A549 (cell line): Measurements from ENCODE around the gene LRFN5. TPM values are rescaled to one million over a fixed set of nuclear protein-coding genes. Genes with fewer than 3 reads are reported as not detected.
"Not testable (repeated sequence)": the region's sequence is repeated elsewhere in the genome, so short reads cannot be mapped to it uniquely, and the experiment has no call there.

ENCODE experiments used
- ATAC-seq, 2 experiments: fragments of 200-7000 bp in 1 of 2; fragments of >200 bp in 1 of 2; cut with Nextera tagmentation in 1 of 2; cut with Tn5 transposase in 1 of 2; 3 replicates each; pipeline versions ENCODE4 v1.8.0 to v1.9.1; 2018 to 2020; ENCODE audit warnings: mild to moderate bottlenecking in 1 of 2, moderate library complexity in 1 of 2
- CTCF ChIA-PET: fragments of 300-600 bp; sonication (Branson Sonifier 250); formaldehyde crosslinking; extraction: SDS; loops from one replicate; lab custom pipeline; 2021; ENCODE audit warnings: antibody characterized with exemption, inconsistent platforms; lab: Yijun Ruan, JAX
- POLR2A ChIA-PET: fragments of 350-600 bp; formaldehyde crosslinking; extraction: SDS; loops from one replicate; lab custom pipeline; 2021; ENCODE audit warnings: antibody characterized with exemption, inconsistent platforms; lab: Yijun Ruan, JAX
- DNase-seq, 2 experiments: peaks; one replicate each; pipeline versions ENCODE4 v3.0.0 to v3.0.0-alpha.2; 2011 to 2016; ENCODE audit warnings: low read depth in 1 of 2, low spot score in 1 of 2
- FAIRE-seq: peaks from 2 replicates; lab custom pipeline; 2011; peaks lifted over from hg19 to GRCh38; lab: Jason Lieb, UNC
- H3K27ac ChIP-seq, 2 experiments: fragments of >200 bp; sonication (Bioruptor Twin); formaldehyde crosslinking; 3 replicates each; pipeline ENCODE4 v1.5.1; 2016 to 2017
- H3K4me1 ChIP-seq: fragments of >200 bp; sonication (Bioruptor Twin); formaldehyde crosslinking; 3 replicates; pipeline ENCODE4 v1.6.1; 2016
- H3K4me2 ChIP-seq: fragments of >200 bp; sonication (Bioruptor Twin); formaldehyde crosslinking; 3 replicates; pipeline ENCODE4 v1.6.1; 2016
- H3K4me3 ChIP-seq: fragments of >200 bp; sonication (Bioruptor Twin); formaldehyde crosslinking; 3 replicates; pipeline ENCODE4 v1.5.1; 2016
- H3K9me3 ChIP-seq: fragments of >200 bp; sonication (Bioruptor Twin); formaldehyde crosslinking; 3 replicates; pipeline ENCODE4 v1.6.1; 2016
- CTCF ChIP-seq: fragments of >200 bp; sonication (Bioruptor Twin); formaldehyde crosslinking; IDR thresholded peaks from 3 replicates; pipeline ENCODE4 v1.5.1; 2016
- HOXA7 ChIP-seq: fragments of 250-450 bp; sonication (Bioruptor Pico); IDR thresholded peaks from 2 replicates; pipeline ENCODE4 v1.5.0; 2020; ENCODE audit warnings: mild to moderate bottlenecking, moderate library complexity
- JUNB ChIP-seq: fragments of >200 bp; sonication (Bioruptor Twin); formaldehyde crosslinking; IDR thresholded peaks from 2 replicates; pipeline ENCODE4 v1.6.1; 2016
- MAZ ChIP-seq: fragments of 150-350 bp; IDR thresholded peaks from 2 replicates; pipeline ENCODE4 v1.6.1; 2014; ENCODE audit warnings: antibody characterized with exemption, low read depth, low read length, borderline replicate concordance
- NPAS2 ChIP-seq: fragments of 250-450 bp; sonication (Bioruptor Pico); IDR thresholded peaks from 2 replicates; pipeline ENCODE4 v1.8.0; 2022; ENCODE audit warnings: mild to moderate bottlenecking, moderate library complexity, borderline replicate concordance
- POLR2A ChIP-seq: IDR thresholded peaks from 2 replicates; pipeline ENCODE4 v1.6.1; 2012; ENCODE audit warnings: mild to moderate bottlenecking, low read length
- RARB ChIP-seq: fragments of 250-450 bp; sonication (Bioruptor Pico); IDR thresholded peaks from 2 replicates; pipeline ENCODE4 v1.8.0; 2021; ENCODE audit warnings: mild to moderate bottlenecking, moderate library complexity
- TP53 ChIP-seq: fragments of 250-450 bp; sonication (Bioruptor Pico); IDR thresholded peaks from 2 replicates; pipeline ENCODE4 v1.5.0; 2021; ENCODE audit warnings: mild to moderate bottlenecking, moderate library complexity
- USF2 ChIP-seq: fragments of 450-650 bp; IDR thresholded peaks from 2 replicates; pipeline ENCODE4 v1.6.1; 2014; ENCODE audit warnings: antibody characterized with exemption
- ZSCAN20 ChIP-seq: fragments of 250-450 bp; sonication (Bioruptor Pico); IDR thresholded peaks from 2 replicates; pipeline ENCODE4 v1.8.0; 2022; ENCODE audit warnings: mild to moderate bottlenecking, moderate library complexity
- WGBS: methylation state at CpG from one replicate; pipeline ENCODE4 v1.1.6; 2017; ENCODE audit errors: missing lambda C conversion rate; 5-methylcytosine and 5-hydroxymethylcytosine counted together
- polyA minus RNA-seq: library from RNA; depleted of rRNA, polyadenylated mRNA; stranded (reverse); fragments of >200 nt; gene quantifications from 2 replicates; pipeline ENCODE4 v1.2.3, GENCODE V29; 2011; rRNA and poly(A)+ RNA removed
- polyA plus RNA-seq, 4 experiments: library from polyadenylated mRNA; depleted of rRNA in 3 of 4; stranded (reverse); fragments of >200 nt; fragmentation: RNase III in 1 of 4; extraction: RNeasy Plus Mini Kit Qiagen cat#74134 plus additional on column Dnase treatment in 1 of 4; gene quantifications; 2 replicates in 3 of 4; 3 replicates in 1 of 4; pipeline ENCODE4 v1.2.3, GENCODE V29; 2011 to 2017
- TF ChIP-seq, protein P1 (sequence below): IDR thresholded peaks from 2 replicates; pipeline ENCODE4 v1.6.1; 2012

Gene LRFN5
- polyA plus RNA-seq (2011; rRNA removed) (not detected in 2 replicates), polyA plus RNA-seq (2017; fragmentation: RNase III; extraction: RNeasy Plus Mini Kit Qiagen cat#74134 plus additional on column Dnase treatment) (not detected in 3 replicates), polyA minus RNA-seq (not detected in 2 replicates)
- polyA plus RNA-seq (2012; cell fraction: cytosol; rRNA removed): not detected in 2 replicates
- not detected in 2 replicates for polyA plus RNA-seq (2012; cell fraction: nucleus; rRNA removed)

DNA sequence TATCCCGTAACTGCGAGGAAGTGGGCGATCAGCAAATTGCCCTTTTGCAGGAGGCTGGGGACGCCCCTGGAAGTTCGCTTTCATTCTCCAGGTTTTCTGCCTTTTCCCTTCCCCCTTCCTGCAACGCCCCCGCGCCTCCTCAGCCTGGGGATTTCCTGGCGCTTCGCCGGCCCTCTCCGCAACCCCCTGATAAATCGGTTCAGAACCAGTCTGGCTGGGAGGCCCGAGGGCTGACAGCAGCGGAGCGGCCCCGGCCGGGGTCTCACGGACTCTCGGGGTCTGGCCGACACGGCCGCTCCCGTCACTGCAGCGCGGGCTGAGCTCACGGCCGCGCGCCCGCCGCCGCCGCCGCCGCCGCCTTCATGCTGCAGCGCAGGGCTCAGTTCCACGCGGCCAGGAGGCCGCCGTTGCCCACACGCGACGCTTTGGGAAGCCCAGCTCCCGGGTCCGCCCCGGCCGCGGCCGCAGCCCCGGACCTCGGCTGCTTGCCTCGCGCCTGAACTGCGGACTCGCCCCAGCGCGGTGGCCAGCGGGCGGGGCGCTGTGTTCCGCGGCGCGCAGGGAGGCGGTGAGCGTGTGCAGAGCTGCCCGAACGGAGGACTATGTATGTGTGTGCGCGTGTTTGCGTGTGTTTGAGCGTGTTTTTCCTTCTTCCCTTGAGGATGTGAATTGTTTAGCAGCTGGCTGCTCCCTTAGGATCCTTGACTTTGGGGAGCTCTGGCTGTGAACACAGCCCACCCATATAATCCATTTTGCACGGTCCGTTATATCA lies at the start of gene LRFN5:
LRFN5 (plus strand) TSS at position 345 of the 772 bp plus-strand sequence.
- no peak for DNase-seq
- H3K9me3 ChIP-seq: no peaks in the 10 kb centered on the region
- peak; percentile 64 to 76 for ATAC-seq
- FAIRE-seq: no peak
- CTCF ChIA-PET: no interaction called here
- WGBS: 3% methylated on average over 27 of the region's 76 CpGs
- no peak for TF ChIP-seq ZSCAN20 (CRISPR knock-in tag)
- TF ChIP-seq HOXA7 (CRISPR knock-in tag): no peak
- no peak for TF ChIP-seq NPAS2 (CRISPR knock-in tag)
- no peak for TF ChIP-seq RARB (CRISPR knock-in tag)
- TF ChIP-seq, protein P1, sequence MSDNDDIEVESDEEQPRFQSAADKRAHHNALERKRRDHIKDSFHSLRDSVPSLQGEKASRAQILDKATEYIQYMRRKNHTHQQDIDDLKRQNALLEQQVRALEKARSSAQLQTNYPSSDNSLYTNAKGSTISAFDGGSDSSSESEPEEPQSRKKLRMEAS: no peak
- TF ChIP-seq, all 56 proteins: peak for 0
- H3K4me1 ChIP-seq: peaks cover 12% of the 10 kb centered on the region; the same call in 1 of the 3 replicates
- POLR2A ChIA-PET: no interaction called here
- H3K4me3 ChIP-seq: peak within 1 kb of the TSS; percentile 43
- no peak within 1 kb of the TSS for H3K27ac ChIP-seq
- H3K4me2 ChIP-seq: peak within 1 kb of the TSS; percentile 86

- POLR2A ChIA-PET: no interaction called here
- H3K4me3 ChIP-seq: no peak overlapping the region
- H3K9me3 ChIP-seq: no peaks in the 10 kb centered on the region
- no peak for TF ChIP-seq POLR2A
- no peak for TF ChIP-seq CTCF
- no peak for TF ChIP-seq ZSCAN20 (CRISPR knock-in tag)
- no peak for TF ChIP-seq JUNB
- ATAC-seq (no peak), FAIRE-seq (no peak), DNase-seq (no peak)
- H3K27ac ChIP-seq: no peak overlapping the region
- no peaks in the 10 kb centered on the region for H3K4me1 ChIP-seq
- CTCF ChIA-PET: no interaction called here
- no peak overlapping the region for H3K4me2 ChIP-seq
Observed at GRCh38 chr14:41558490-41558889, 48.2 kb upstream of the LRFN5 start.

DNA sequence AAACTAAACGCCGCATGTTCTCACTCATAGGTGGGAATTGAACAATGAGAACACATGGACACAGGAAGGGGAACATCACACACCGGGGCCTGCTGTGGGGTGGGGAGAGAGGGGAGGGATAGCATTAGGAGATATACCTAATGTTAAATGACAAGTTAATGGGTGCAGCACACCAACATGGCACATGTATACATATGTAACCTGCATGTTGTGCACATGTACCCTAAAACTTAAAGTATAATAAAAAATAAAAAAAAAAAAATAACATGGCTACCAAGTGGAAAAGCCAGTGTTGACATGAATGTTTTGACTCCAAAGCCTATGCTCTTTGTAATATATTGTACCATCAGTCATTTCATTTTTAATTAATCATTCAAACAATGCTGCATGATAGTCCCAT lies 39.8 kb upstream of the LRFN5 start:
- H3K4me1 ChIP-seq, ATAC-seq, H3K4me3 ChIP-seq, POLR2A ChIA-PET, DNase-seq, H3K4me2 ChIP-seq, H3K9me3 ChIP-seq, CTCF ChIA-PET, FAIRE-seq, H3K27ac ChIP-seq: not testable (repeated sequence)
- 92% methylated on average over 2 of the region's 3 CpGs for WGBS

GRCh38 chr14:41568979-41569378 lies 37.7 kb upstream of the LRFN5 start:
- no peaks in the 10 kb centered on the region for H3K4me1 ChIP-seq
- WGBS: 0% methylated on average over 2 of the region's 2 CpGs
- no peak overlapping the region for H3K27ac ChIP-seq
- FAIRE-seq: no peak
- CTCF ChIA-PET: no interaction called here
- H3K4me3 ChIP-seq: no peak overlapping the region
- no peak overlapping the region for H3K4me2 ChIP-seq
- H3K9me3 ChIP-seq: peaks cover 4% of the 10 kb centered on the region; the same call in 1 of the 3 replicates
- TF ChIP-seq MAZ (no peak), TP53 (CRISPR knock-in tag) (no peak), USF2 (no peak)
- TF ChIP-seq, all 56 proteins: peak for 0
- no peak for DNase-seq
- POLR2A ChIA-PET: no interaction called here
- no peak for ATAC-seq
